Dermis blood vessel endothelial cell (primary cell): ENCODE measurements around the gene RAB3C. TPM values are rescaled to one million over a fixed set of nuclear protein-coding genes. Genes with fewer than 3 reads are reported as not detected.
"Not testable (repeated sequence)": the region's sequence is repeated elsewhere in the genome, so short reads cannot be mapped to it uniquely, and the experiment has no call there.

Source experiments
- DNase-seq: peaks from one replicate; pipeline ENCODE4 v3.0.0; 2010
- total RNA-seq: library from RNA; depleted of rRNA; stranded (reverse); fragments of >200 nt; gene quantifications from 2 replicates; pipeline ENCODE4 v1.2.3, GENCODE V29; 2014

Gene RAB3C
- total RNA-seq, 1 donor from 2014 or later: 0.17 TPM

- peak; percentile 74 for DNase-seq
Measured at GRCh38 chr5:58680503-58680902, 97.6 kb downstream of the RAB3C start.

GRCh38 chr5:58681943-58682342 is 99.1 kb downstream of the RAB3C start:
- DNase-seq: no peak

GRCh38 chr5:58683567-58683966 is 100.7 kb downstream of the RAB3C start:
- peak; percentile 57 for DNase-seq

- no peak for DNase-seq
Measured at GRCh38 chr5:58687079-58687478, 104.2 kb downstream of the RAB3C start.

- no peak for DNase-seq
Measured at GRCh38 chr5:58687595-58687994, 104.7 kb downstream of the RAB3C start.

GRCh38 chr5:58699088-58699761 is 116.3 kb downstream of the RAB3C start:
- DNase-seq: not testable (repeated sequence)

GRCh38 chr5:58699762-58700118 is 116.9 kb downstream of the RAB3C start:
- no peak for DNase-seq

GRCh38 chr5:58703925-58704555 is 121.2 kb downstream of the RAB3C start:
- DNase-seq: no peak

- peak; percentile 21 for DNase-seq
Measured at GRCh38 chr5:58706736-58707135, 123.9 kb downstream of the RAB3C start.

- no peak for DNase-seq
Measured at GRCh38 chr5:58708456-58708855, 125.6 kb downstream of the RAB3C start.

GRCh38 chr5:58710425-58710824 is 127.5 kb downstream of the RAB3C start:
- DNase-seq: not testable (repeated sequence)

- DNase-seq: no peak
Measured at GRCh38 chr5:58710871-58711270, 128.0 kb downstream of the RAB3C start.

- DNase-seq: no peak
Measured at GRCh38 chr5:58711965-58712364, 129.1 kb downstream of the RAB3C start.

GRCh38 chr5:58714046-58714445 is 131.2 kb downstream of the RAB3C start:
- DNase-seq: no peak

GRCh38 chr5:58715997-58716656 is 133.3 kb downstream of the RAB3C start:
- DNase-seq: no peak

- DNase-seq: no peak
Measured at GRCh38 chr5:58716713-58717112, 133.8 kb downstream of the RAB3C start.

- no peak for DNase-seq
Measured at GRCh38 chr5:58717303-58718007, 134.6 kb downstream of the RAB3C start.

GRCh38 chr5:58718269-58718978 is 135.5 kb downstream of the RAB3C start:
- DNase-seq: no peak

GRCh38 chr5:58722160-58722559 is 139.3 kb downstream of the RAB3C start:
- no peak for DNase-seq

GRCh38 chr5:58724992-58725391 is 142.1 kb downstream of the RAB3C start:
- no peak for DNase-seq

GRCh38 chr5:58731641-58732040 is 148.8 kb downstream of the RAB3C start:
- DNase-seq: no peak

- DNase-seq: no peak
Measured at GRCh38 chr5:58735637-58736036, 152.8 kb downstream of the RAB3C start.

GRCh38 chr5:58736214-58736613 is 153.3 kb downstream of the RAB3C start:
- no peak for DNase-seq
